ENCODE results near the gene PNMA8A. TPM values are rescaled to one million over a fixed set of nuclear protein-coding genes. Genes with fewer than 3 reads are reported as not detected.

PNMA8A gene
- total RNA-seq, 2 experiments from 2014 or later = not detected

DNA sequence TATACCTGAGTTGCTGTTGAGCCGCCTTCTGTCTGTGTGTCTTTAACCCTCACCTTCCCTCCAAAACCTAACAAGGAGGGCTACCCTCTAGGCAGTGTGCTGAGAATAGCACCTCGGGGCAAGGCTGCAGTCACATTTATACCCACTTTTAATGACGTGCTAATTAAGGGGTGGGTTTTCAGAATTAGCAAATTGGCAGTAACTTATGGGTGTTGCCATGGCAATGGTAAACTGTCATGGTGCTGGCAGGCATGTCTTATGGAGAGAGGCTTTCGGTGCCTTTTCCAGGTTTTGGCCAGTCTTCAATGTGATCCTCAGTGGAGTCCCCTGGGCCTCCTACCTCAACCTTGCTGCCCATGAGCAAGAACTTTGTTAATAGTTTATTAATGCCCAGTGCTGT, 1.2 kb upstream of the PNMA8A start:
- DNase-seq (ENCODE audit: low spot score) = no peak
- no TSS peak for BruUV-seq (replicated peaks)
- no peaks in the 10 kb centered on the region for H3K9me3 ChIP-seq (ENCODE audit: low read length)

DNA sequence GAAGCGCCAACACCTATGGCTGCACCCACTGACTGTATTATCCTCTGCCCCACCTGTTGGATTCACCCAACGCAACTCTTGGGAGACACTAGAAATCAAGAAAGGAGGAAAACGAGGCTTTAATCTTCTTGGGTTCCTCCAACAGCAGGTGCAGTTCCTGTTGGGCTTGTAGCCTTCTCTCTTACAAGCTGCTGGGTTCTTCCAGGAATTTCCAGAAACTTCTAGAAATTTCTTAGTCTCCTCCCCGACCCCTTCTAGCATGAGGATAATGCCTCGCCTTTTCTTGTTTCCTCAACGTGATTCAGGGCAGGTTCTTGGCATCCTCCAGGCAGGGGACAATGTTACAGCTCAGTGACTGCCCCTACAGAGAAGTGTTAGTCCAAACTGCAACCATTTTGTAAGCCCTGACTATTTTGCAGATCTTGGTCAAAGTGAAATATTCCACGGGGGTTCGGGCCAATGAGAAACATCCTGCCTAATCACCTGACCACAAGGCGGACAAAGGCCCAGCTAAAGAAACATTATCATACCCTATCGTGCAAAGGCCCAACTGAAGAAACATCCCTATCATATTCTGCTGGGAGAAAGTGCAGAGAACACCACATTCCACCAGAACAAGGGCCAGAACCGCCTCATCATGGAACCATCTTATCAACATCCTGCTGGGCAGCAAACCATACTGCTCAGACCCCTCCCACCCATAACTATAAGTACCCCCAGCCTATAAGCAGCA, 614 bp upstream of the PNMA8A start:
- no peaks in the 10 kb centered on the region for H3K79me2 ChIP-seq (ENCODE audit: insufficient read depth, low read depth, low read length)
- ChIA-PET CTCF (ENCODE audit: unreplicated experiment) (no interaction called here), POLR2A (no interaction called here)
- no TSS peak for BruUV-seq (replicated peaks)
- no peak overlapping the region for H3K4me2 ChIP-seq (ENCODE audit: low read length)
- H3K9me2 ChIP-seq (ENCODE audit: insufficient read depth, low read length) = no peaks in the 10 kb centered on the region
- H2AFZ ChIP-seq (ENCODE audit: low read length) = peak overlapping the region; percentile 2; the same call in 1 of the 2 replicates
- no peak for DNase-seq (ENCODE audit: low spot score)
- no peak for TF ChIP-seq EZH2phosphoT487 (IDR thresholded peaks at IDR 0.05; ENCODE audit: borderline replicate concordance, low read depth, low read length)
- TF ChIP-seq, protein P1, sequence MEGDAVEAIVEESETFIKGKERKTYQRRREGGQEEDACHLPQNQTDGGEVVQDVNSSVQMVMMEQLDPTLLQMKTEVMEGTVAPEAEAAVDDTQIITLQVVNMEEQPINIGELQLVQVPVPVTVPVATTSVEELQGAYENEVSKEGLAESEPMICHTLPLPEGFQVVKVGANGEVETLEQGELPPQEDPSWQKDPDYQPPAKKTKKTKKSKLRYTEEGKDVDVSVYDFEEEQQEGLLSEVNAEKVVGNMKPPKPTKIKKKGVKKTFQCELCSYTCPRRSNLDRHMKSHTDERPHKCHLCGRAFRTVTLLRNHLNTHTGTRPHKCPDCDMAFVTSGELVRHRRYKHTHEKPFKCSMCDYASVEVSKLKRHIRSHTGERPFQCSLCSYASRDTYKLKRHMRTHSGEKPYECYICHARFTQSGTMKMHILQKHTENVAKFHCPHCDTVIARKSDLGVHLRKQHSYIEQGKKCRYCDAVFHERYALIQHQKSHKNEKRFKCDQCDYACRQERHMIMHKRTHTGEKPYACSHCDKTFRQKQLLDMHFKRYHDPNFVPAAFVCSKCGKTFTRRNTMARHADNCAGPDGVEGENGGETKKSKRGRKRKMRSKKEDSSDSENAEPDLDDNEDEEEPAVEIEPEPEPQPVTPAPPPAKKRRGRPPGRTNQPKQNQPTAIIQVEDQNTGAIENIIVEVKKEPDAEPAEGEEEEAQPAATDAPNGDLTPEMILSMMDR (conservative IDR thresholded peaks at IDR 0.05; ENCODE audit: low read length) = no peak
- peaks cover 23% of the 10 kb centered on the region for H3K4me1 ChIP-seq (ENCODE audit: insufficient read depth, low read length, poor library complexity, severe bottlenecking)
- H3K4me3 ChIP-seq (ENCODE audit: low read depth, low read length, poor library complexity, severe bottlenecking) = no peak overlapping the region
- intact Hi-C loops (cut with micrococcal nuclease; ENCODE audit: unreplicated experiment) = no loop called here
- no peaks in the 10 kb centered on the region for H3K9me3 ChIP-seq (ENCODE audit: low read length)
- H3K27ac ChIP-seq (ENCODE audit: low read depth, low read length, poor library complexity, severe bottlenecking) = no peak overlapping the region
- H4K20me1 ChIP-seq (ENCODE audit: insufficient read depth, low read length) = no peaks in the 10 kb centered on the region
- no peaks in the 10 kb centered on the region for H3K36me3 ChIP-seq (ENCODE audit: insufficient read depth, low read length)

More for the DNA sequence above, 1.2 kb upstream of the PNMA8A start:
- Histone ChIP-seq H3K4me2 (ENCODE audit: low read length) (no peak overlapping the region), H3K36me3 (ENCODE audit: insufficient read depth, low read length) (no peaks in the 10 kb centered on the region), H3K9me2 (ENCODE audit: insufficient read depth, low read length) (no peaks in the 10 kb centered on the region), H3K4me3 (ENCODE audit: low read depth, low read length, poor library complexity, severe bottlenecking) (no peak overlapping the region), H2AFZ (ENCODE audit: low read length) (no peak overlapping the region), H3K27ac (ENCODE audit: low read depth, low read length, poor library complexity, severe bottlenecking) (no peak overlapping the region), H3K79me2 (ENCODE audit: insufficient read depth, low read depth, low read length) (no peaks in the 10 kb centered on the region), H4K20me1 (ENCODE audit: insufficient read depth, low read length) (no peaks in the 10 kb centered on the region), H3K4me1 (ENCODE audit: insufficient read depth, low read length, poor library complexity, severe bottlenecking) (peaks cover 20% of the 10 kb centered on the region)
- intact Hi-C loops (cut with micrococcal nuclease; ENCODE audit: unreplicated experiment) = no loop called here
- ChIA-PET POLR2A (no interaction called here), CTCF (ENCODE audit: unreplicated experiment) (no interaction called here)
- no peak for TF ChIP-seq EZH2phosphoT487 (IDR thresholded peaks at IDR 0.05; ENCODE audit: borderline replicate concordance, low read depth, low read length)
- TF ChIP-seq, protein P1 (conservative IDR thresholded peaks at IDR 0.05; ENCODE audit: low read length) = no peak

DNA sequence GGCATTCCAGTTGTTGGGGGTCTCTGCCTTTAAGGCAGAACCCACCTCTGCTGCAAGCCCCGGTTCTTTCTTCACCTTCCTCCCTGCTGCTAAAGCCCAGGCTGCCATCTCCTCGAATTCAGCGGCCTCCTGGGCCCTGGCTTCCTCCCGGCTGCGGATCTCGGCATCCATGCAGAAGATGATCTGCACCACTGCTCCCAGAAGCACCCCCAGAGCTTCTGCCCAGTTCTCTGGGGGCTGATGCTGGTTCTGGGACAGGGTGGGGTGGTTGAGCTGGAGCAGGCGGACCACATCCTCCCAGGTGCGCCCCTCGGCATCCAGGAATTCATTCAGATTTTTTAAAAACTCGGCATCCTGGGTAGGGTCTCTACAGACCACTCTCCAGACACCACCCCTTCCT, 987 bp downstream of the PNMA8A start:
- Histone ChIP-seq H3K79me2 (ENCODE audit: insufficient read depth, low read depth, low read length) (no peaks in the 10 kb centered on the region), H3K4me2 (ENCODE audit: low read length) (no peak overlapping the region), H3K9me3 (ENCODE audit: low read length) (no peaks in the 10 kb centered on the region), H3K27ac (ENCODE audit: low read depth, low read length, poor library complexity, severe bottlenecking) (no peak overlapping the region), H4K20me1 (ENCODE audit: insufficient read depth, low read length) (no peaks in the 10 kb centered on the region), H2AFZ (ENCODE audit: low read length) (no peak overlapping the region), H3K36me3 (ENCODE audit: insufficient read depth, low read length) (no peaks in the 10 kb centered on the region), H3K4me3 (ENCODE audit: low read depth, low read length, poor library complexity, severe bottlenecking) (no peak overlapping the region), H3K4me1 (ENCODE audit: insufficient read depth, low read length, poor library complexity, severe bottlenecking) (peaks cover 31% of the 10 kb centered on the region), H3K9me2 (ENCODE audit: insufficient read depth, low read length) (no peaks in the 10 kb centered on the region)
- TF ChIP-seq, protein P1 (conservative IDR thresholded peaks at IDR 0.05; ENCODE audit: low read length) = no peak
- TF ChIP-seq EZH2phosphoT487 (IDR thresholded peaks at IDR 0.05; ENCODE audit: borderline replicate concordance, low read depth, low read length) = no peak
- ChIA-PET POLR2A (no interaction called here), CTCF (ENCODE audit: unreplicated experiment) (no interaction called here)
- no peak for DNase-seq (ENCODE audit: low spot score)
- no TSS peak for BruUV-seq (replicated peaks)
- intact Hi-C loops (cut with micrococcal nuclease; ENCODE audit: unreplicated experiment) = no loop called here
